ENCODE results near the gene HSPA1B. TPM values are rescaled to one million over a fixed set of nuclear protein-coding genes. Genes with fewer than 3 reads are reported as not detected.
A peak's percentile ranks its signal among the peaks of the same experiment; 100 is the strongest.
"Not testable (repeated sequence)": the region's sequence is repeated elsewhere in the genome, so short reads cannot be mapped to it uniquely, and the experiment has no call there.

The HSPA1B gene
- total RNA-seq, 2 experiments from 2014 or later = 59.5 to 62.3 TPM

DNA sequence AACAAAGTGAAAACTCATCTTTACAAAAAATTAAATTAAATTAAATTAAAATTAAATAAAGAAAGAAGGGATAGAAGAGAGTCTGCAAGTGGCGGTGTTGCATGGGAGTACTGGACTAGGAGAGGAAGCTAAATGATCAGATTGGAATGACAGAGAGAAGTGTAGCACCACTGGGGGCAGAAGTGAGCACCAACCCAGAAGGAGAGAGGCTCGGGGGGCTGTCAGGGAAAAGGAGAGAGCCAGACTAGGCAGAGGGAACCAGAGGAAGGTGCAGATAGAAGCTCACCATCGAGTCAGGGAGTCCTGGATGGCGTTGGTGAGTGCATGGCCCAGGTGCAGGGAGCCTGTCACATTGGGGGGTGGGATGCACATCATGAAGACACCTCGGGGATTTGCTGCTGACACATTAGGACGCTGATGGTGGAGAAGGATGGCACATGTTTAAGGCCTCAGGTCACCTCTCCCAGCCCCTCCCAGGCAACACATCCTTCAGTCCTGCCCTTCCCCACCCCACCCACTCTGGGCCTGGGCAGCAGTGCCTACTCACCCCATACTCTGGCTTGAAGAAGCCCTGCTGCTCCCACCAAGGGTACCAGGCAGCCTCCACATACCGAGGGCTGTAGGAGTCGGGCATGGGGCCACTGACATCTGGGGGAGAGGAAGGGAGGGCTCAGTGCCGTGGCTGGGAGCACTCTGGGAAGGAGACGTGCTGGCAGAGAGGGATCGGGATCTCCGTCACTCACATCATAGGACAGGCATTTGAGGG is 36.0 kb upstream of the HSPA1B start:
- H3K4me1 Mint-ChIP-seq (ENCODE audit: low read depth) = peaks cover 31% of the 10 kb centered on the region
- CTCF ChIA-PET = interaction anchor here (0.6 to 2.6 kb wide), 17 partner anchors 8 to 250 kb away, joined by 3 to 18 read pairs (median 6); partner anchors contain the start of genes CLIC1, HSPA1B, LSM2 and MSH5
- intact Hi-C loops (cut with micrococcal nuclease) = no loop called here
- H3K36me3 Mint-ChIP-seq = peaks cover 28% of the 10 kb centered on the region
- POLR2A ChIA-PET = interaction anchor here (1.0 to 1.3 kb wide), 2 partner anchors 42 to 116 kb away, joined by 3 to 5 read pairs; no protein-coding TSS in a partner anchor
- H3K27me3 Mint-ChIP-seq = no peaks in the 10 kb centered on the region
- H3K27ac Mint-ChIP-seq = peak overlapping the region; percentile 55
- no peak overlapping the region for H3K4me3 Mint-ChIP-seq
- peak; percentile 50 for DNase-seq
- no peaks in the 10 kb centered on the region for H3K9me3 Mint-ChIP-seq

DNA sequence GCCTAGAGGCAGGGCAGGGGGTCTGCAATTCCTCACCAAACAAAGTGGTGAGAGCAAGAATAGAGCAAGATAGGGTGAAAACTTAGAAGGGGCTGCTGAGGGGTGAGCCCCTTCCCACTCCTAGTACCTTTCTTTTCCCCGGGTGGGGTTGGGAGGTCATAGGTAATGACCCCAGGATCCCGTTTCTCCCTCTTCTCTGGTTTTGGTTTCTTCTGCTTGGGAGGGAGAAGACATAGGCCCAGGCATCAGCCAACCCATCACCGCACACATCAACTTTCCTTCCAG is 35.5 kb upstream of the HSPA1B start:
- ChIA-PET POLR2A (no interaction called here), CTCF (interaction anchor here (0.6 to 2.0 kb wide), 8 partner anchors 8 to 74 kb away, joined by 3 to 14 read pairs (median 8); partner anchors contain the start of genes LSM2, MSH5 and VWA7)
- Mint-ChIP-seq H3K36me3 (peaks cover 25% of the 10 kb centered on the region), H3K4me1 (ENCODE audit: low read depth) (peaks cover 32% of the 10 kb centered on the region), H3K9me3 (no peaks in the 10 kb centered on the region), H3K27ac (no peak overlapping the region), H3K27me3 (no peaks in the 10 kb centered on the region), H3K4me3 (no peak overlapping the region)
- no peak for DNase-seq
- intact Hi-C loops (cut with micrococcal nuclease) = no loop called here

DNA sequence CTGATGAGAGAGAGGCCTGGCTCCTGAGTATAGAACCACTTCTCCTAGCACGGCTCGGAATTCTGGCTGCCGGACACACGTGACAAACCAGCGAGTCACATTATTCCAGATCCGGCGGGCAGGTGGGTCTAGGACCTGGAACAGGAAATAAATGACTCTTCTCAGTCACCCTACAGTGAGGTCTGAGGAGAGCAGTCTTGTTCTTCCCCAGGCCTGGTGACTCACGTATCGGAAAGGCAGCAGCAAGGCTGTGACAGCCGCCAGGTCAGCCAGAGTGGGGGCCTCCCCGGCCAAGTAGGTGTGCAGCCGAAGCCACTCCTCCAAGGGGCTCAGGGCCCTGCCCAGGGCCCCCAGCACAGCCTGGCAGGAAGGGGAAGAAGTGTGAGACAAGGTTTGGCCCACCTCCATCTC is 34.8 kb upstream of the HSPA1B start:
- Mint-ChIP-seq H3K4me3 (no peak overlapping the region), H3K27ac (peak overlapping the region; percentile 10), H3K27me3 (no peaks in the 10 kb centered on the region), H3K4me1 (ENCODE audit: low read depth) (peaks cover 40% of the 10 kb centered on the region), H3K9me3 (no peaks in the 10 kb centered on the region), H3K36me3 (peaks cover 29% of the 10 kb centered on the region)
- peak; percentile 40 for DNase-seq
- intact Hi-C loops (cut with micrococcal nuclease) = no loop called here
- ChIA-PET POLR2A (no interaction called here), CTCF (interaction anchor here (0.7 to 0.8 kb wide), 2 partner anchors 28 to 34 kb away, joined by 3 read pairs; no protein-coding TSS in a partner anchor)

DNA sequence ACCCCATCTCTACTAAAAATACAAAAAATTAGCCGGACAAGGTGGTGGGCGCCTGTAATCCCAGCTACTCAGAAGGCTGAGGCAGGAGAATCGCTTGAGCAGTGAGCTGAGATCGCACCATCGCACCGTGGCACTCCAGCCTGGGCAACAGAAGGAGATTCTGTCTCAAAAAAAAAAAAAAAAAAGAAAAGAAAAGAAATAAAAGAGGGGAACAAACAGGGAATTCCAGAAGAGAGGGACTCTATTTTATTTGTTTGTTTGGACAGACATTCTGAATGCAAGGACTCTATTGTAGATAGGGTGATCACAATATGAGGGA is 33.7 kb upstream of the HSPA1B start:
- H3K9me3 Mint-ChIP-seq, H3K27me3 Mint-ChIP-seq, POLR2A ChIA-PET, CTCF ChIA-PET, DNase-seq: not testable (repeated sequence)
- intact Hi-C loops (cut with micrococcal nuclease) = loop anchor here (2.0 kb wide), 2 partner anchors 17 to 33 kb away; partner anchors contain the start of genes HSPA1B and VWA7
- Mint-ChIP-seq H3K4me3 (peak overlapping the region; percentile 98), H3K36me3 (peaks cover 28% of the 10 kb centered on the region), H3K4me1 (ENCODE audit: low read depth) (peaks cover 46% of the 10 kb centered on the region), H3K27ac (peak overlapping the region; percentile 84)

DNA sequence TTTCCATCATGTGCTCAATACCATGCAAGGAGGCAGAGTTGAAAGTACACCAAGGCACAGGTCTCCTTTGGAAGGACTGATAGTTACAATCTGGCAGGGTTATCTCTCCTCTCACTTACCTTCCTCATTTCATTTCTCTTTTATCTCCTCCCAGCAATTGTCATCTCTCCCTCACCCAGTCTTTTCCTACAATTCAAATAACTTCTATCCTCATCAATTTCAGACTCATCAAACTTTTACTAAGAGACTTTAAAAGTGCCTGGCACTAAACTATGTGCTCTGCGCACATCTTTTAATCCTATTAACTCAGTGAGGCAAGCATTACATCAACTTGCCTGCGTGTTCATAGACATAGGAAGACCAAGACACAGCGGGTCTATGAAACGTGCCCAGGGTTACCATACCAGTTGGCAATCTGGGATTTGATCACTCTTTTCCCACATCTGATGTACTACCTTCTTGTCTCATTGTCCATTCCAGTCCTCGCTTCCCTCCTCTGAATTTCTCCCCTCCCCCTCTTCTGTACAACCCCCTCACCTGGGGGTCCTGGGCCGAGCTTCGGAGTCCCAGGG is 33.2 kb upstream of the HSPA1B start:
- POLR2A ChIA-PET = interaction anchor here (1.0 to 2.5 kb wide), 7 partner anchors 8 to 54 kb away, joined by 3 to 21 read pairs (median 3); partner anchors contain the start of genes LSM2, MSH5 and VWA7
- Mint-ChIP-seq H3K36me3 (peaks cover 25% of the 10 kb centered on the region), H3K27ac (peak overlapping the region; percentile 84), H3K4me3 (peak overlapping the region; percentile 98), H3K4me1 (ENCODE audit: low read depth) (peaks cover 45% of the 10 kb centered on the region), H3K27me3 (no peaks in the 10 kb centered on the region), H3K9me3 (no peaks in the 10 kb centered on the region)
- DNase-seq = no peak
- CTCF ChIA-PET = interaction anchor here (0.7 to 2.8 kb wide), 5 partner anchors 10 to 69 kb away, joined by 4 to 16 read pairs (median 5); partner anchors contain the start of genes MSH5 and NEU1
- intact Hi-C loops (cut with micrococcal nuclease) = loop anchor here (2.0 kb wide), 2 partner anchors 18 to 32 kb away; partner anchors contain the start of genes HSPA1B and VWA7

DNA sequence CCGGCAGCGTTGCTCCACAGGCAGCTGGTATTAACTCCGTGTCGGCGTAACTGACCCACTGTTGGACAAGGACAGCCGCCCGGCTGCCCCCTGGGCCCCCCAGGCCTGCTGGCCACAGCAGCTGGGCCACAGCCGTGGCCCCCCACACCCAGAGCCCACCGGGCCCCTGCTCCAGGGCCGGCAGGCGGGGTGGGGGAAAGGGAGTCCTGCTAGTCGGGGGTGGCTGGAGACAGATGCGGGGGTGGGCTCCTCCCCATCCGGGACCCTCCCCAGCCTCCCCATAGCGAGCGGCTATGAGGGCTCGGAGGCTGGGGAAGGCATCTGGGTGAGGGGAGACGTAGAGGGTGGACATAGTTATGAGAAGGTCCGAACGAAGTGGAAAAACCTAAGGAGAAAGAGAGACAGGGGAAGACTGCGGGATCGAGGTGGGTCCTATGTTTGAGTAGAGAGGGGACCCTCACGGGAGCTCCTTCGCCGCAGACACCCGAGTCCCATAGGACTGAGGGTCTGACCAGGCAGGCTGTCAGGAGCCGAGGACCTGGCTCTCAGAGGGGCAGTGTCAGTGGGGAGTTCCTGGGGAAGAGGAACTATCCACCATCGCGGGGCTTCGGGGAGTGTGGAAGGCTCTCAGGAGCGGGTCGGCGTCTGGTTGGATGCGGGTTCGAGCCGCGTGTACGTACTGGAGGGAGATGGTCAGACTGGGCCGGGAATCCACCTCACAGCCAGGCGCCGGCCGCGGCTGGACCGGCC is 32.5 kb upstream of the HSPA1B start:
- Mint-ChIP-seq H3K36me3 (peaks cover 22% of the 10 kb centered on the region), H3K27me3 (no peaks in the 10 kb centered on the region), H3K9me3 (no peaks in the 10 kb centered on the region), H3K4me1 (ENCODE audit: low read depth) (peaks cover 42% of the 10 kb centered on the region), H3K27ac (peak overlapping the region; percentile 91), H3K4me3 (peak overlapping the region; percentile 98)
- POLR2A ChIA-PET = interaction anchor here (0.8 to 2.5 kb wide), 10 partner anchors 8 to 55 kb away, joined by 3 to 21 read pairs (median 4); partner anchors contain the start of genes HSPA1A, HSPA1B, HSPA1L and LSM2
- intact Hi-C loops (cut with micrococcal nuclease) = loop anchor here (2.0 kb wide), 2 partner anchors 18 to 32 kb away; partner anchors contain the start of genes HSPA1B and VWA7
- no peak for DNase-seq
- CTCF ChIA-PET = interaction anchor here (0.7 to 2.8 kb wide), 13 partner anchors 9 to 68 kb away, joined by 3 to 30 read pairs (median 5); partner anchors contain the start of genes HSPA1A, HSPA1L, LSM2 and MSH5

DNA sequence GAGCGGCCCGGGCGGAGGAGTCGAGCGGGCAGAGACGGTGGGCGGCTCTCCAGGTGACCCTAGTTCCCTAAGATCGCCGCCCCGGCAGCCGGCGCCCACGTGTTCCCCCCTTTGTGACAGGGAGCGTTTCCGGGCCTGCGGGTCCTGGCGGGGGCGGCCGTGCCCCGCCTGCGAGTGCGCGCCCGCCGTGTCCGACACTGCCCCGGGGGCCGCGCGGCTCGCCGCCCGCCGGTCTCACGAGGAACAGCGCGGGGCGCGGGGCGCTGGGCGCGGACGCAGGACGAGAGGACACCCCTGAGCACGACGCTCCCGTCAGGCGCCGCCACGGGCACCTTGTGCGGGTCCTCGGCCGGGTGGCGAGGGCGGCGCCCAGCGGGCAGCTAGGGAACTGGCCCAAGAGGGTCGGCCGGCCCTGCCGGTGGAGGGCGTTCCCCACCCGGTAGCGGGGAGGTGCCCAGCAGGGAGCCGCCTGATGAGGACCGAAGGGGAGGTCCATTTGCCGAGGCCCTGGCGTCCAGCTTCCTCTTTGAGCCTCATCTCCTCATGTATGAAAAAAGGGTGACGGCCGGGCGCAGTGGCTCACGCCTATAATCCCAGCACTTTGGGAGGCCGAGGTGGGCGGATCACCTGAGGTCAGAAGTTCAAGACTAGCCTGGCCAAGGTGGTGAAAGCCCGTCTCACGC is 31.8 kb upstream of the HSPA1B start, which contains the start of gene VARS1:
Gene VARS1 (minus strand): TSS at position 137 of the 683 bp plus-strand sequence. CDS start 535 bp downstream, outside the sequence.
- no peaks in the 10 kb centered on the region for H3K27me3 Mint-ChIP-seq
- H3K36me3 Mint-ChIP-seq = peaks cover 19% of the 10 kb centered on the region
- intact Hi-C loops (cut with micrococcal nuclease) = loop anchor here (1.0 to 2.0 kb wide), 4 partner anchors 11 to 31 kb away; partner anchors contain the start of genes HSPA1B, LSM2 and VWA7
- peak; percentile 91 for DNase-seq
- H3K9me3 Mint-ChIP-seq = no peaks in the 10 kb centered on the region
- H3K4me1 Mint-ChIP-seq (ENCODE audit: low read depth) = peaks cover 39% of the 10 kb centered on the region
- peak within 1 kb of the TSS; percentile 98 for H3K4me3 Mint-ChIP-seq
- peak within 1 kb of the TSS; percentile 91 for H3K27ac Mint-ChIP-seq
- POLR2A ChIA-PET = interaction anchor here (0.5 to 2.5 kb wide), 12 partner anchors 9 to 132 kb away, joined by 3 to 21 read pairs (median 4); partner anchors contain the start of genes HSPA1A, HSPA1B, HSPA1L and LSM2
- CTCF ChIA-PET = interaction anchor here (0.7 to 2.8 kb wide), 17 partner anchors 10 to 67 kb away, joined by 3 to 30 read pairs (median 5); partner anchors contain the start of genes CLIC1, HSPA1A, HSPA1L and LSM2

DNA sequence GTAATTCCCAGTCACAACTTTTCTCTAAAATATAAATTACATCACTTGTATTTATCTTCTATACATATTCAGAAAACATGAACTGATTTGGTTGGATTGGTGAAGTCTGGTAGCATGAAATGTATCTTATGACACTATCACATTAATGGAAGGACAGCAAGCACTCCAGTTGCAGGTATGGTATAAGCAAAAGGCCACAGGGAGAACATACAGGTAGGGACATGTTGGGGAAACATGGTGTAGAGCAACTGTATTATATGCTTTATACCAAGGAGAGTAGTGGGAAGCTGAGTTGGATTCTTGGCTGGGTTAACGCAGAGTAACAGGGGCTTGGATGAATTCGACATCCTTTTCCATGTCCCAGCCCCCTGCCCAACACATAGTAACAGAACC is 30.5 kb upstream of the HSPA1B start:
- H3K27ac Mint-ChIP-seq = peak overlapping the region; percentile 80
- ChIA-PET CTCF (interaction anchor here (0.9 to 2.8 kb wide), 5 partner anchors 10 to 61 kb away, joined by 3 to 15 read pairs (median 6); partner anchors contain the start of genes CLIC1, LSM2 and MSH5), POLR2A (interaction anchor here (0.9 to 1.4 kb wide), 2 partner anchors 38 to 134 kb away, joined by 3 to 5 read pairs; no protein-coding TSS in a partner anchor)
- no peaks in the 10 kb centered on the region for H3K27me3 Mint-ChIP-seq
- peaks cover 35% of the 10 kb centered on the region for H3K4me1 Mint-ChIP-seq (ENCODE audit: low read depth)
- DNase-seq = no peak
- intact Hi-C loops (cut with micrococcal nuclease) = loop anchor here (1.0 to 2.0 kb wide), 2 partner anchors 9 to 16 kb away; partner anchors contain the start of gene LSM2
- H3K9me3 Mint-ChIP-seq = no peaks in the 10 kb centered on the region
- H3K4me3 Mint-ChIP-seq = no peak overlapping the region
- peaks cover 18% of the 10 kb centered on the region for H3K36me3 Mint-ChIP-seq

DNA sequence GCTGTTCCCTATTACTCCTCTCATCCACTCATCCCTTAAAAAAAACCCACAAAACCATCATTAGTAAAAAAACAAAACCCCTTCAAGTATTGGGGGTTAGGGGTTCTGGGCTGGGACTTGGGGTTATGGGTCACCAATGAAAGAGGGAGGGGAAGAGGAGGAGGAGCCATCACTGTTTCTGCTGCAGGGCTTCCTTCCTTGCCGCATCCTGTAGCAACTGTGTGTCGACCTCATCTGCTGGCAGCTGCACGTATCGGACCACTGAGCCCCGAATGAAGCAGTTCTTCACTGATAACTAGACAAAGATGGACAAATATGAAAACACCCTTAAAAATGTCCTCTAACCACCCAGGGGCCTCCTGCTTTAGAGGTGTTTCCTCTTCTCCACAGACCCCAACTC is 29.9 kb upstream of the HSPA1B start:
- Mint-ChIP-seq H3K4me1 (ENCODE audit: low read depth) (peaks cover 35% of the 10 kb centered on the region), H3K9me3 (no peaks in the 10 kb centered on the region), H3K36me3 (peaks cover 13% of the 10 kb centered on the region), H3K4me3 (no peak overlapping the region), H3K27ac (peak overlapping the region; percentile 80), H3K27me3 (no peaks in the 10 kb centered on the region)
- intact Hi-C loops (cut with micrococcal nuclease) = loop anchor here (2.0 kb wide), 1 partner anchor 15 kb away; no protein-coding TSS in a partner anchor
- CTCF ChIA-PET = interaction anchor here (0.7 to 0.9 kb wide), 3 partner anchors 8 to 40 kb away, joined by 3 to 4 read pairs (median 3); partner anchors contain the start of gene LSM2
- POLR2A ChIA-PET = interaction anchor here (0.9 kb wide), 1 partner anchor 38 kb away, joined by 3 read pairs; no protein-coding TSS in a partner anchor
- peak; percentile 50 for DNase-seq

DNA sequence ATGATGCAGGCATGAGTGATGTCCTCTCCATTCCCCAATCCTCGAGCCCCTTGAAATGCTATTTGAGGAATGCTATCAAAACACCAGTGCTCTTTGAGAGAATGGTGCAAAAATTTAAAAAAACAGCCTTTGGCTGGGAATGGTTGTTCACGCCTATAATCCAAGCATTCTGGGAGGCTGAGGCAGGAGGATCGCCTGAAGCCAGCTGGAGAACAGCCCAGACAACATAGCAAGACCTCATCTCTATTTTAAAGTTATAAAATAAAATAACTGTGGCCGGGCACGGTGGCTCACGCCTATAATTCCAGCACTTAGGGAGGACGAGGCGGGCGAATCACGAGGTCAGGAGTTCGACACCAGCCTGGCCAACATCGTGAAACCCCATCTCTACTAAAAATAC is 27.8 kb upstream of the HSPA1B start:
- ChIA-PET CTCF (interaction anchor here (1.2 to 1.8 kb wide), 3 partner anchors 9 to 29 kb away, joined by 3 to 8 read pairs (median 3); no protein-coding TSS in a partner anchor), POLR2A (interaction anchor here (0.8 kb wide), 1 partner anchor 37 kb away, joined by 3 read pairs; no protein-coding TSS in a partner anchor)
- intact Hi-C loops (cut with micrococcal nuclease) = no loop called here
- no peak overlapping the region for H3K4me3 Mint-ChIP-seq
- H3K27me3 Mint-ChIP-seq = no peaks in the 10 kb centered on the region
- no peak for DNase-seq
- H3K27ac Mint-ChIP-seq = no peak overlapping the region
- H3K36me3 Mint-ChIP-seq = peaks cover 17% of the 10 kb centered on the region
- H3K4me1 Mint-ChIP-seq (ENCODE audit: low read depth) = peaks cover 31% of the 10 kb centered on the region
- H3K9me3 Mint-ChIP-seq = no peaks in the 10 kb centered on the region

Data from activated CD4-positive, alpha-beta memory T cell treated with anti-CD3 and anti-CD28 coated beads for 36 hours (primary cell).